T-helper 1 cell treated with Interleukin-12 subunit alpha and Interleukin-12 subunit beta and Interleukin-4 antibody, amounts not matched to agents 30 μg/mL and 1 μg/mL, for 36 hours (primary cell): Measurements from ENCODE around the gene MAGI2.

Source experiments
- H3K27ac Mint-ChIP-seq: one replicate; pipeline ENCODE4 v1.8.0; 2021; ENCODE audit warnings: mild to moderate bottlenecking, mixed read lengths
- H3K27me3 Mint-ChIP-seq: one replicate; pipeline ENCODE4 v1.8.0; 2021; ENCODE audit warnings: low read depth, mixed read lengths
- H3K36me3 Mint-ChIP-seq: one replicate; pipeline ENCODE4 v1.8.0; 2021; ENCODE audit warnings: low read depth, mixed read lengths
- H3K4me1 Mint-ChIP-seq: one replicate; pipeline ENCODE4 v1.8.0; 2021; ENCODE audit warnings: low read depth, mixed read lengths
- H3K4me3 Mint-ChIP-seq: one replicate; pipeline ENCODE4 v1.8.0; 2021; ENCODE audit warnings: mild to moderate bottlenecking, moderate library complexity, mixed read lengths
- H3K9me3 Mint-ChIP-seq: one replicate; pipeline ENCODE4 v1.8.0; 2021; ENCODE audit warnings: mixed read lengths

MAGI2 gene

DNA sequence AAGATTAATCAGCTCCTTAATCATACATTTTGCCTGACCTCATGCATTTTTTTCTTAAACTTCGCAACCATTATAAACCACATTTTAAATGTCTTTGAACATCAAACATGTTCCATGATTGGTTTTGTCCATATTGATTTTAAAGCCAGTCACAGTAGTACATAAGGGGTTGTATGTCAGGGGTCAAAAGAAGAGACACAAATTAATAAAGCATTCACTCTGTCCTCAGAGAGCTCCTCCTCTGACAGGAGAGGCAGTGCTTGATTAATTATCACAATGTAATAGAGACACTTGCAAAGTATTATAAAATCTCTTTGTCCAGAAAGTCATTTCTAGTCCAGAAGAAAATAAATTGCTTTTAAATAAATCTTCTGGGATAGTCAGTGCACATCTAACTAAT is 195.5 kb downstream of the MAGI2 start:
- no peak overlapping the region for H3K4me3 Mint-ChIP-seq
- no peaks in the 10 kb centered on the region for H3K36me3 Mint-ChIP-seq
- no peaks in the 10 kb centered on the region for H3K9me3 Mint-ChIP-seq
- H3K4me1 Mint-ChIP-seq, result no peaks in the 10 kb centered on the region
- H3K27ac Mint-ChIP-seq, result no peak overlapping the region
- H3K27me3 Mint-ChIP-seq, result no peaks in the 10 kb centered on the region

DNA sequence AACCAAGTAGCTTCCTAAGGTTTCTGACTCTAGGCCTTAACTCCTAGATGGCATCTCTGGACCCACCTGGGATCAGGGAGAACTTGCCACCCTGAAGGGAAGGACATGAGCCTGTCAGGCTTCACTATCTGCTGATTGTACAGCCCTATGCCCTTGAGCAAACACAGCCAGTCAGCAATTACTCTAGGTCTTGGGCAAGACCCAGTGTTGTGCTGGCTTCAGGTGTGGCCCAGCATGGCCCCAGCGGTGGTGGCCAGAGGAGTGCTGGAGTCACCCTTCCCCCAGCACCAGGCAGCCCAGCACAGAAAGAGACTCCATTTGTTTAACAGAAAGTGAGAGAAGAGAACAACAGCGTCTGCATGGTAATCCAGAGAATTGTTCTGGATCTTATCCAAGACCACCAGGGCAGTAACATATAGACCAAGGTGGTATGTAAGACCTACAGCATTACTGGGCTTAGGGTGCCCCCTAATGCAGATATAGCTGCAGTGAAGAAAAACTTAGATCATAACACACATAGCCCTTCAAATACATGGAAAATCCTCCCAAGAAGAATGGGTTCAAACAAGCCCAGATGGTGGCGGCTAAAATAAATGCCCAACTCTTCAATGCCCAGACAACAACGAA is 207.7 kb downstream of the MAGI2 start:
- Mint-ChIP-seq H3K27ac (no peak overlapping the region), H3K36me3 (no peaks in the 10 kb centered on the region), H3K4me1 (no peaks in the 10 kb centered on the region), H3K27me3 (no peaks in the 10 kb centered on the region), H3K4me3 (no peak overlapping the region), H3K9me3 (no peaks in the 10 kb centered on the region)

GRCh38 chr7:79244482-79244881 is 209.0 kb downstream of the MAGI2 start:
- no peak overlapping the region for H3K4me3 Mint-ChIP-seq
- no peaks in the 10 kb centered on the region for H3K4me1 Mint-ChIP-seq
- H3K27ac Mint-ChIP-seq, result no peak overlapping the region
- no peaks in the 10 kb centered on the region for H3K27me3 Mint-ChIP-seq
- H3K9me3 Mint-ChIP-seq, result no peaks in the 10 kb centered on the region
- no peaks in the 10 kb centered on the region for H3K36me3 Mint-ChIP-seq

GRCh38 chr7:79241288-79242060 is 212.0 kb downstream of the MAGI2 start:
- Mint-ChIP-seq H3K27ac (no peak overlapping the region), H3K27me3 (no peaks in the 10 kb centered on the region), H3K9me3 (no peaks in the 10 kb centered on the region), H3K4me1 (no peaks in the 10 kb centered on the region), H3K36me3 (no peaks in the 10 kb centered on the region), H3K4me3 (no peak overlapping the region)

DNA sequence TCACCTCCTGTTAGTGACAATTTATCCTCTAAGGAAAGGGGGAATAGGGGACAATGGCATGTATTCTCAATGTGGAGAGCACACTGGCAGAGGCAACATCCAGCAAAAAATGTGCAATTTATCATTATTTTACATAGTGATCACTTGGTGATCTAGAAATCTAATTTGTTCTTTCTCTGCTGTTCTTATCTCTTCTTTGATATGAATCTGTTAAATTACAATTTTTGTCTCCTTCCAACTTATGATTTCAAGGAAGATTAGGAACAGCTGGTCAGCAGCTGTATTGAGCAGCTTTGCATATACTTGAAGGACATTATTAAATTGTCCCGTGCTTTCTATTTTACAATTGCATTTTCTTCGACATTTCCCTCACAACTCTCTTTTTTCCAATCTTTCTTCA is 213.1 kb downstream of the MAGI2 start:
- Mint-ChIP-seq H3K27ac (no peak overlapping the region), H3K4me1 (no peaks in the 10 kb centered on the region)

GRCh38 chr7:79236352-79237028 is 217.0 kb downstream of the MAGI2 start:
- Mint-ChIP-seq H3K36me3 (no peaks in the 10 kb centered on the region), H3K27ac (no peak overlapping the region), H3K4me3 (no peak overlapping the region), H3K9me3 (no peaks in the 10 kb centered on the region), H3K27me3 (no peaks in the 10 kb centered on the region), H3K4me1 (no peaks in the 10 kb centered on the region)

More for the DNA sequence above, 213.1 kb downstream of the MAGI2 start:
- H3K4me3 Mint-ChIP-seq, result no peak overlapping the region
- H3K27me3 Mint-ChIP-seq, result no peaks in the 10 kb centered on the region
- H3K36me3 Mint-ChIP-seq, result no peaks in the 10 kb centered on the region
- H3K9me3 Mint-ChIP-seq, result no peaks in the 10 kb centered on the region

- H3K9me3 Mint-ChIP-seq, result peaks cover 3% of the 10 kb centered on the region
- H3K4me3 Mint-ChIP-seq, result no peak overlapping the region
- no peaks in the 10 kb centered on the region for H3K36me3 Mint-ChIP-seq
- no peaks in the 10 kb centered on the region for H3K27me3 Mint-ChIP-seq
- no peaks in the 10 kb centered on the region for H3K4me1 Mint-ChIP-seq
- H3K27ac Mint-ChIP-seq, result no peak overlapping the region
Observed at GRCh38 chr7:79227044-79227443, 226.4 kb downstream of the MAGI2 start.

DNA sequence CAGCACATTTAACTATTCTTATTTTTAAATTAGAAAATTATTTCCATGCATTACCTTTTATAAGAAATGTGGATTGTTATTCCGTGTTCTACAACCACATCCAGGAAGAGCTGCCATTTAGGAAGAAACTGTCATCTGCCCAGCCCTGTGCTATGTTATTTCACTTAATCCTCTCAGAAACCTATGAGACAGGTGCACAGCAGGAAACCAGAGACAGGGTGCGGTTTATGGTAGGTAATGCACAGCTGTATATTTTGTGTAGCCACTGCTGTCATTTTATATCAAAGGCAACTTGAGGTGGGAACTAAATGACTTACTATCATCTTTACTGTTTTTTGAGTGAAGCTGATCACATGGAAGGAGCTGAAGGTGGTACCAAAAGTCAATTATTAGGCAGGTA is 232.3 kb downstream of the MAGI2 start:
- no peaks in the 10 kb centered on the region for H3K4me1 Mint-ChIP-seq
- H3K36me3 Mint-ChIP-seq, result no peaks in the 10 kb centered on the region
- no peaks in the 10 kb centered on the region for H3K27me3 Mint-ChIP-seq
- H3K27ac Mint-ChIP-seq, result no peak overlapping the region
- H3K9me3 Mint-ChIP-seq, result no peaks in the 10 kb centered on the region
- H3K4me3 Mint-ChIP-seq, result no peak overlapping the region

- H3K36me3 Mint-ChIP-seq, result no peaks in the 10 kb centered on the region
- H3K4me3 Mint-ChIP-seq, result no peak overlapping the region
- H3K27ac Mint-ChIP-seq, result no peak overlapping the region
- no peaks in the 10 kb centered on the region for H3K27me3 Mint-ChIP-seq
- no peaks in the 10 kb centered on the region for H3K4me1 Mint-ChIP-seq
- H3K9me3 Mint-ChIP-seq, result no peaks in the 10 kb centered on the region
Observed at GRCh38 chr7:79217976-79218626, 235.4 kb downstream of the MAGI2 start.

- Mint-ChIP-seq H3K36me3 (no peaks in the 10 kb centered on the region), H3K27ac (no peak overlapping the region), H3K9me3 (no peaks in the 10 kb centered on the region), H3K27me3 (no peaks in the 10 kb centered on the region), H3K4me3 (no peak overlapping the region), H3K4me1 (no peaks in the 10 kb centered on the region)
Observed at GRCh38 chr7:79217468-79217867, 236.0 kb downstream of the MAGI2 start.

DNA sequence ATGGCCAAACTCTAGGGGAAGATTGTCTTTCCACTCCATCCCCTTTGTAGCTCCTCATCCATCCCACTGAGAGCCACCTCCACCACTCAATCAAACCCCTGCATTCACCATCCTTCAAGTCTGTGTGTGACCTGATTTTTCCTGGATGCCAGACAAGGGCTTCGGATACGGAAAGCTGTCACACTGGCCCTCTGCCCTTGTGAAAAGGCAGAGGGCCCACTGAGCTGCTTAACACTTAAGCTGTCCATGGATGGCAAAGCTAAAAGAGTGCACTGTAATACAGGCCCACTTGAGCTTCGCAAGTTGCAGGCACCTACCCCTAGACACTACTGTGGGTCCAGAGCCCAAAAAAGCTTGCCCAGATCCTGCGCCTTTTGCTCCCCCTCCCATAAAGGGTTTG is 237.2 kb downstream of the MAGI2 start:
- Mint-ChIP-seq H3K36me3 (no peaks in the 10 kb centered on the region), H3K4me1 (no peaks in the 10 kb centered on the region), H3K9me3 (no peaks in the 10 kb centered on the region), H3K27ac (no peak overlapping the region), H3K4me3 (no peak overlapping the region), H3K27me3 (no peaks in the 10 kb centered on the region)

DNA sequence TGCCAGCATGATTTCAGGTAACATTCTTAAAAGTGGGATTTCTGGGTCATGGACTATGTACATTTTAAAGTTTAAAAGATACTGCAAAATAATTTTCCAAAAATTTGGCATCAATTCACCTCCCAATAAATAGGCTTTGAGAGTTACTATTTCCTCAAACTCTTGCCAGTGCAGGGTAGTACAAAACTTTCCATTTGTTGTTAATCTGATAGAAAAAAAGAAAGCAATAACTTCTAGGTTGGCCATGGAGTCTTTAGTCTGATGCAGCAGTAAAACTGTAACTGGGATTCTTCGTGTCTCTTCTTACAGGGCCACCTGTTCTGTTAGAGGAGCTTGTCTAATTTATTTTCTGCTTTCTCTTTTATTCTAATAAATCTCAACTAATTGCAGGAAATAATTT is 241.1 kb downstream of the MAGI2 start:
- H3K9me3 Mint-ChIP-seq, result no peaks in the 10 kb centered on the region

GRCh38 chr7:79211724-79212123 is 241.7 kb downstream of the MAGI2 start:
- no peaks in the 10 kb centered on the region for H3K27me3 Mint-ChIP-seq
- H3K4me1 Mint-ChIP-seq, result no peaks in the 10 kb centered on the region
- H3K27ac Mint-ChIP-seq, result no peak overlapping the region
- no peaks in the 10 kb centered on the region for H3K9me3 Mint-ChIP-seq
- no peak overlapping the region for H3K4me3 Mint-ChIP-seq
- H3K36me3 Mint-ChIP-seq, result no peaks in the 10 kb centered on the region

More for the DNA sequence above, 241.1 kb downstream of the MAGI2 start:
- Mint-ChIP-seq H3K27ac (no peak overlapping the region), H3K36me3 (no peaks in the 10 kb centered on the region), H3K4me1 (no peaks in the 10 kb centered on the region), H3K4me3 (no peak overlapping the region), H3K27me3 (no peaks in the 10 kb centered on the region)

DNA sequence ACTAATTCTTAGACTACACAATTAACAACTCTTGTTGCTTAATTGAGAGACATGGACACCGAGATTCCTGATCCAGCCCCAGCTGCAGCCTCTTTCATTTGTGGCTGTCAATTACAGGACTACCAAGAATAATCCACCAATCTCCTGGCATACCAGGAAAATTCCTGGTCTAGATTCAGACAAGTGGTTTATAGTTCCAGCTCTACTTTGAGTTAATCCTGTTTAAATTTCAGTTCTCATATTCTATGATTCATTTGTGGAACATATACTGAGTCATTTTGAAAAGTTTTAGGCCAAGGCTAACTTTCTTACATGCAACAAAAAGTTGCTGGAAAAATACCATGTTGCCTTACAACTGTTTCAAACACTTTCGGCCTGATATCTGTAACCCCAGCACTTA is 253.5 kb downstream of the MAGI2 start:
- Mint-ChIP-seq H3K4me1 (no peaks in the 10 kb centered on the region), H3K36me3 (no peaks in the 10 kb centered on the region), H3K27me3 (no peaks in the 10 kb centered on the region), H3K9me3 (no peaks in the 10 kb centered on the region), H3K27ac (no peak overlapping the region), H3K4me3 (no peak overlapping the region)

DNA sequence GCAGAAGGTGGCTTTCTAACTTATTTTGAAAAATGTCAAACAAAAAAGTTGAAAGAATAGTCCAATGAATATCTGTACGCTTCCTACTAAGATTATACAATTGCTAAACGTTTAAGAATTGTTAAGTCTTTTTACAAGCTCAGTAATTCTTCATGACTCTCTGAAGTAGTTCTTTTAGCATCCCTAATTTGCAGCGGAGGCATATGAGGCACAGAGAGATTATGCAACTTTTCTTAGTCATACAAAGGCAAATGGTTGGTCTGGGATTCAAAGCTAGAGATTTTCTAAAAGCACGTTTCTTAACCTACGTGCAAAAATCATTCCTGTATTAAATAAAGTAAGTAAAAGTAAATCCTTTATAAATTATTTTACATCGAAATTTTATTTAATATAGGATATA is 254.2 kb downstream of the MAGI2 start:
- H3K4me1 Mint-ChIP-seq, result no peaks in the 10 kb centered on the region
- no peak overlapping the region for H3K27ac Mint-ChIP-seq
- H3K9me3 Mint-ChIP-seq, result no peaks in the 10 kb centered on the region
- no peaks in the 10 kb centered on the region for H3K27me3 Mint-ChIP-seq
- H3K4me3 Mint-ChIP-seq, result no peak overlapping the region
- H3K36me3 Mint-ChIP-seq, result no peaks in the 10 kb centered on the region
